Stomach (tissue), 9 donors: Measurements from ENCODE around the gene MIOS. TPM values are rescaled to one million over a fixed set of nuclear protein-coding genes. Genes with fewer than 3 reads are reported as not detected.
"Not testable (repeated sequence)": the region's sequence is repeated elsewhere in the genome, so short reads cannot be mapped to it uniquely, and the experiment has no call there.

Experiments used
- DNase-seq, 2 donors: peaks; one replicate each; pipeline versions ENCODE4 v3.0.0 to v3.0.0-alpha.2; 2013 to 2019
- H3K27ac ChIP-seq, 5 donors: fragments of 200-600 bp in 4 of 5; sonication (generic) in 4 of 5; one replicate each; pipeline ENCODE4 v1.5.1; 2013 to 2019; ENCODE audit warnings: mild to moderate bottlenecking in 1 of 5, moderate library complexity in 1 of 5
- H3K27me3 ChIP-seq, 3 donors: fragments of 200-600 bp; sonication (generic); one replicate each; pipeline ENCODE4 v1.5.1; 2017 to 2019; ENCODE audit warnings: mixed run types in 1 of 3
- H3K36me3 ChIP-seq, 4 donors: fragments of 200-600 bp; sonication (generic); 1 replicate in 3 of 4; 2 replicates in 1 of 4; pipeline ENCODE4 v1.5.1; 2016 to 2019
- H3K4me1 ChIP-seq, 4 donors: fragments of 200-600 bp; sonication (generic); one replicate each; pipeline ENCODE4 v1.5.1; 2016 to 2019
- H3K4me3 ChIP-seq, 4 donors: fragments of 200-600 bp; sonication (generic) in 3 of 4; one replicate each; pipeline ENCODE4 v1.5.1; 2016 to 2019; ENCODE audit warnings: mild to moderate bottlenecking in 1 of 4
- H3K9me3 ChIP-seq, 4 donors: fragments of 200-600 bp; sonication (generic); one replicate each; pipeline ENCODE4 v1.5.1; 2016 to 2019
- CTCF ChIP-seq, 7 experiments: fragments of 450-650 bp in 4 of 7; fragments of 200-600 bp in 3 of 7; sonication (generic) in 3 of 7; IDR thresholded peaks; one replicate each; pipeline ENCODE4 v1.5.1; 2016 to 2019; ENCODE audit warnings: antibody characterized with exemption in 7 of 7, control low read depth in 2 of 7, mild to moderate bottlenecking in 1 of 7
- EP300 ChIP-seq: sonication (generic); formaldehyde crosslinking; IDR thresholded peaks from one replicate; pipeline ENCODE4 v1.6.1; 2017; ENCODE audit warnings: antibody characterized with exemption
- POLR2A ChIP-seq, 4 donors: fragments of 450-650 bp; IDR thresholded peaks; one replicate each; pipeline ENCODE4 v1.6.1; 2016; ENCODE audit warnings: antibody characterized with exemption in 4 of 4, control low read depth in 2 of 4, mild to moderate bottlenecking in 1 of 4, moderate library complexity in 1 of 4
- POLR2AphosphoS5 ChIP-seq, 3 donors: sonication (generic); formaldehyde crosslinking; IDR thresholded peaks; one replicate each; pipeline ENCODE4 v1.6.1; 2016; ENCODE audit warnings: antibody characterized with exemption in 3 of 3
- WGBS, 5 donors: extraction: QIAGEN DNeasy Blood & Tissue Kit in 3 of 5; methylation state at CpG; one replicate each; pipeline versions ENCODE4 v1.1.5 to v1.1.7; 2013 to 2018; 5-methylcytosine and 5-hydroxymethylcytosine counted together
- intact Hi-C: fragments of 100-400 bp; cut with DNase I; formaldehyde crosslinking; loops from one replicate; pipeline ENCODE4 v1.15.1; 2023; ENCODE audit warnings: low total_unique reads
- polyA plus RNA-seq, 3 donors: library from polyadenylated mRNA; stranded (reverse); fragments of 200-250 nt; gene quantifications; one replicate each; pipeline ENCODE4 v1.2.3, GENCODE V29; 2013
- total RNA-seq, 5 donors: library from RNA; depleted of rRNA; stranded (reverse); fragments of >200 nt; gene quantifications; one replicate each; pipeline versions ENCODE4 v1.1.0 to v1.2.3, GENCODE V29; 2014 to 2016
- donor health status: healthy with polysubstance abuse.
- donor health status: Bipolar disorder and iron deficiency.
- donor health status: healthy.

Gene MIOS
- total and polyA plus RNA-seq, 8 donors, result 10.7 to 82.9 (median 30.6) TPM

- TF ChIP-seq POLR2A (IDR thresholded peaks at IDR 0.05) (no peak), CTCF (IDR thresholded peaks at IDR 0.05) (no peak)
- Histone ChIP-seq H3K9me3 (no peaks in the 10 kb centered on the region), H3K27ac (no peak overlapping the region), H3K27me3 (no peaks in the 10 kb centered on the region), H3K4me1 (peaks cover 0 to 47% (median 7%) of the 10 kb centered on the region in 4 donors), H3K4me3 (no peak overlapping the region), H3K36me3 (no peaks in the 10 kb centered on the region)
- intact Hi-C loops, result no loop called here
- no peak for DNase-seq
- 43 to 72% (median 55%) methylated on average over 1 of the region's 1 CpG for WGBS, 5 donors
These were observed 86.3 kb downstream of the MIOS start for GRCh38 chr7:7652798-7653540.

- intact Hi-C loops, result no loop called here
- peak in 1 of 2 donors; percentile 24 for DNase-seq
- H3K4me3 ChIP-seq, result no peak overlapping the region
- no peak for TF ChIP-seq POLR2AphosphoS5 (IDR thresholded peaks at IDR 0.05)
- TF ChIP-seq CTCF (IDR thresholded peaks at IDR 0.05), result peak in 2 of 7 experiments; percentile 19 to 43
- no peak for TF ChIP-seq POLR2A (IDR thresholded peaks at IDR 0.05)
- H3K27ac ChIP-seq, result no peak overlapping the region
- 69 to 76% (median 74%) methylated on average over 3 of the region's 3 CpGs for WGBS, 5 donors
- peaks cover 0 to 47% (median 7%) of the 10 kb centered on the region in 4 donors for H3K4me1 ChIP-seq
- H3K27me3 ChIP-seq, result no peaks in the 10 kb centered on the region
- H3K9me3 ChIP-seq, result no peaks in the 10 kb centered on the region
- H3K36me3 ChIP-seq, result no peaks in the 10 kb centered on the region
These were observed 87.0 kb downstream of the MIOS start for GRCh38 chr7:7653593-7654187.

GRCh38 chr7:7654964-7655715, 88.5 kb downstream of the MIOS start:
- Histone ChIP-seq H3K4me3 (no peak overlapping the region), H3K36me3 (no peaks in the 10 kb centered on the region), H3K4me1 (peaks cover 0 to 40% (median 7%) of the 10 kb centered on the region in 4 donors), H3K27ac (no peak overlapping the region), H3K9me3 (no peaks in the 10 kb centered on the region), H3K27me3 (no peaks in the 10 kb centered on the region)
- TF ChIP-seq EP300, result no peak
- no peak for TF ChIP-seq POLR2A (IDR thresholded peaks at IDR 0.05)
- no peak for TF ChIP-seq CTCF (IDR thresholded peaks at IDR 0.05)
- no peak for TF ChIP-seq POLR2AphosphoS5 (IDR thresholded peaks at IDR 0.05)
- intact Hi-C loops, result no loop called here
- WGBS, 5 donors, result 68 to 80% (median 73%) methylated on average over 4 of the region's 4 CpGs
- DNase-seq, result no peak

- H3K27me3 ChIP-seq, intact Hi-C loops, H3K27ac ChIP-seq, H3K36me3 ChIP-seq, DNase-seq, H3K4me3 ChIP-seq, H3K9me3 ChIP-seq: not testable (repeated sequence)
- WGBS, 5 donors, result 94 to 100% (median 96%) methylated on average over 3 of the region's 3 CpGs
- H3K4me1 ChIP-seq, result peaks cover 0 to 33% (median 8%) of the 10 kb centered on the region in 4 donors
These were observed 89.8 kb downstream of the MIOS start for GRCh38 chr7:7656459-7656858.

Other genes with a start within 250 kb of the MIOS start
- 10 to 100 TPM in 2 of 5 donors, 1 to 10 TPM in 2, under 1 TPM in 1; 0.58 to 39.7 (median 5.7) TPM for gene COL28A1, start 31.0 kb upstream of the MIOS start, total RNA-seq
- 1 to 10 TPM; 1.7 to 4.0 (median 2.5) TPM for gene COL28A1, start 31.0 kb upstream of the MIOS start, polyA plus RNA-seq
- 100 to 1,000 TPM in 1 of 5 donors, 10 to 100 TPM in 4; 22.0 to 175 (median 37.9) TPM for gene UMAD1, start 73.9 kb downstream of the MIOS start, total RNA-seq
- gene UMAD1, start 73.9 kb downstream of the MIOS start, polyA plus RNA-seq, result 10 to 100 TPM in 2 of 3 donors, 1 to 10 TPM in 1; 7.8 to 43.4 (median 21.5) TPM
- 10 to 100 TPM in 3 of 5 donors, 1 to 10 TPM in 1, not detected in 1; 6.7 to 44.9 (median 20.8) TPM for gene RPA3, start 151.7 kb downstream of the MIOS start, total RNA-seq
- 10 to 100 TPM; 28.7 to 39.1 (median 33.0) TPM for gene RPA3, start 151.7 kb downstream of the MIOS start, polyA plus RNA-seq